ENCODE measurements around the gene RAPH1. TPM values are rescaled to one million over a fixed set of nuclear protein-coding genes. Genes with fewer than 3 reads are reported as not detected.

Gene RAPH1
- total RNA-seq, 1 experiment from 2014 or later: 114 TPM

- H3K27me3 ChIP-seq (replicated peaks; ENCODE audit: control insufficient read depth, insufficient read depth, low read length): no peaks in the 10 kb centered on the region
- H3K9me3 ChIP-seq: no peaks in the 10 kb centered on the region
- no TSS peak for BruUV-seq (replicated peaks)
- H3K4me3 ChIP-seq (ENCODE audit: low read depth, low read length): no peak overlapping the region
- Mint-ChIP-seq H3K4me3 (ENCODE audit: unreplicated experiment) (no peak overlapping the region), H3K9me3 (ENCODE audit: unreplicated experiment) (no peaks in the 10 kb centered on the region), H3K4me1 (ENCODE audit: low read depth, unreplicated experiment) (peaks cover 6% of the 10 kb centered on the region), H3K27me3 (ENCODE audit: insufficient read depth, unreplicated experiment) (no peaks in the 10 kb centered on the region), H3K36me3 (ENCODE audit: insufficient read depth, unreplicated experiment) (peaks cover 78% of the 10 kb centered on the region), H3K27ac (ENCODE audit: unreplicated experiment) (no peak overlapping the region)
- CTCF ChIA-PET: no interaction called here
- no peak for DNase-seq
- POLR2A ChIA-PET: no interaction called here
- H3K4me1 ChIP-seq: no peaks in the 10 kb centered on the region
- no peak for TF ChIP-seq CTCF (IDR thresholded peaks at IDR 0.05; ENCODE audit: insufficient read depth in 1 of 2, low read depth in 1 of 2, low read length in 1 of 2, severe bottlenecking in 1 of 2, unreplicated experiment in 1 of 2)
- peaks cover 2% of the 10 kb centered on the region for H3K36me3 ChIP-seq (ENCODE audit: control insufficient read depth, insufficient read depth, low read length)
- intact Hi-C loops (cut with micrococcal nuclease; ENCODE audit: unreplicated experiment): no loop called here
These were observed 97.6 kb downstream of the RAPH1 start for GRCh38 chr2:203437511-203437910.

GRCh38 chr2:203436496-203436895 is 98.6 kb downstream of the RAPH1 start:
- no peak overlapping the region for H3K27ac Mint-ChIP-seq (ENCODE audit: unreplicated experiment)
- peaks cover 77% of the 10 kb centered on the region for H3K36me3 Mint-ChIP-seq (ENCODE audit: insufficient read depth, unreplicated experiment)
- no peaks in the 10 kb centered on the region for H3K4me1 ChIP-seq
- no peak overlapping the region for H3K4me3 ChIP-seq (ENCODE audit: low read depth, low read length)
- peaks cover 6% of the 10 kb centered on the region for H3K4me1 Mint-ChIP-seq (ENCODE audit: low read depth, unreplicated experiment)
- no peaks in the 10 kb centered on the region for H3K9me3 Mint-ChIP-seq (ENCODE audit: unreplicated experiment)
- BruUV-seq (replicated peaks): no TSS peak
- intact Hi-C loops (cut with micrococcal nuclease; ENCODE audit: unreplicated experiment): no loop called here
- ChIA-PET POLR2A (no interaction called here), CTCF (no interaction called here)
- H3K9me3 ChIP-seq: no peaks in the 10 kb centered on the region
- H3K36me3 ChIP-seq (ENCODE audit: control insufficient read depth, insufficient read depth, low read length): no peaks in the 10 kb centered on the region; the same call in none of the 2 replicates
- H3K27me3 ChIP-seq (replicated peaks; ENCODE audit: control insufficient read depth, insufficient read depth, low read length): no peaks in the 10 kb centered on the region
- no peak for DNase-seq
- H3K27me3 Mint-ChIP-seq (ENCODE audit: insufficient read depth, unreplicated experiment): no peaks in the 10 kb centered on the region
- no peak overlapping the region for H3K4me3 Mint-ChIP-seq (ENCODE audit: unreplicated experiment)
- no peak for TF ChIP-seq CTCF (IDR thresholded peaks at IDR 0.05; ENCODE audit: insufficient read depth in 1 of 2, low read depth in 1 of 2, low read length in 1 of 2, severe bottlenecking in 1 of 2, unreplicated experiment in 1 of 2)

- peaks cover under 1% of the 10 kb centered on the region for H3K4me1 Mint-ChIP-seq (ENCODE audit: low read depth, unreplicated experiment)
- no peak overlapping the region for H3K4me3 ChIP-seq (ENCODE audit: low read depth, low read length)
- intact Hi-C loops (cut with micrococcal nuclease; ENCODE audit: unreplicated experiment): no loop called here
- H3K36me3 ChIP-seq (ENCODE audit: control insufficient read depth, insufficient read depth, low read length): no peaks in the 10 kb centered on the region
- no peak overlapping the region for H3K4me3 Mint-ChIP-seq (ENCODE audit: unreplicated experiment)
- H3K27ac Mint-ChIP-seq (ENCODE audit: unreplicated experiment): no peak overlapping the region
- peaks cover 61% of the 10 kb centered on the region for H3K36me3 Mint-ChIP-seq (ENCODE audit: insufficient read depth, unreplicated experiment)
- TF ChIP-seq CTCF (IDR thresholded peaks at IDR 0.05; ENCODE audit: insufficient read depth in 1 of 2, low read depth in 1 of 2, low read length in 1 of 2, severe bottlenecking in 1 of 2, unreplicated experiment in 1 of 2): no peak
- BruUV-seq (replicated peaks): no TSS peak
- no peaks in the 10 kb centered on the region for H3K9me3 ChIP-seq
- H3K27me3 Mint-ChIP-seq (ENCODE audit: insufficient read depth, unreplicated experiment): no peaks in the 10 kb centered on the region
- no peak for DNase-seq
- H3K27me3 ChIP-seq (replicated peaks; ENCODE audit: control insufficient read depth, insufficient read depth, low read length): no peaks in the 10 kb centered on the region
- no peaks in the 10 kb centered on the region for H3K9me3 Mint-ChIP-seq (ENCODE audit: unreplicated experiment)
- CTCF ChIA-PET: no interaction called here
- POLR2A ChIA-PET: no interaction called here
- no peaks in the 10 kb centered on the region for H3K4me1 ChIP-seq
These were observed 102.3 kb downstream of the RAPH1 start for GRCh38 chr2:203432811-203433210.

All from Caco-2 (cell line).